GM23248 (cell line): Measurements from ENCODE around the gene ZBTB44. TPM values are rescaled to one million over a fixed set of nuclear protein-coding genes. Genes with fewer than 3 reads are reported as not detected.

ENCODE experiments used
- DNase-seq: peaks from one replicate; pipeline ENCODE4 v3.0.0-alpha.2; 2015
- H2AFZ ChIP-seq: fragments of 200-600 bp; sonication (generic); 2 replicates; pipeline ENCODE4 v1.6.1; 2016; ENCODE audit warnings: antibody characterized with exemption
- H3F3A ChIP-seq: fragments of 200-600 bp; sonication (generic); 2 replicates; pipeline ENCODE4 v1.6.1; 2016; ENCODE audit warnings: mild to moderate bottlenecking, antibody characterized with exemption, mixed run types; ENCODE audit not compliant: insufficient read depth
- H3K27ac ChIP-seq: fragments of 200-600 bp; sonication (generic); 2 replicates; pipeline ENCODE4 v1.5.1; 2016; ENCODE audit warnings: mild to moderate bottlenecking
- H3K27me3 ChIP-seq: fragments of 200-600 bp; sonication (generic); replicated peaks from 2 replicates; pipeline ENCODE4 v1.6.1; 2016; ENCODE audit warnings: mild to moderate bottlenecking; ENCODE audit not compliant: insufficient read depth
- H3K36me3 ChIP-seq: fragments of 200-600 bp; sonication (generic); 2 replicates; pipeline ENCODE4 v1.6.1; 2016; ENCODE audit warnings: low read depth, mild to moderate bottlenecking
- H3K4me1 ChIP-seq: fragments of 200-600 bp; sonication (generic); 2 replicates; pipeline ENCODE4 v1.6.1; 2016; ENCODE audit warnings: mild to moderate bottlenecking; ENCODE audit not compliant: insufficient read depth
- H3K4me2 ChIP-seq: fragments of 200-600 bp; sonication (generic); one replicate; pipeline ENCODE4 v1.6.1; 2016; ENCODE audit warnings: mild to moderate bottlenecking; ENCODE audit not compliant: unreplicated experiment
- H3K4me3 ChIP-seq: fragments of 200-600 bp; sonication (generic); 2 replicates; pipeline ENCODE4 v1.5.1; 2016; ENCODE audit warnings: mild to moderate bottlenecking
- H3K79me2 ChIP-seq: fragments of 200-600 bp; sonication (generic); 2 replicates; pipeline ENCODE4 v1.6.1; 2016; ENCODE audit warnings: mild to moderate bottlenecking; ENCODE audit not compliant: insufficient read depth
- H3K9ac ChIP-seq: fragments of 200-600 bp; sonication (generic); 2 replicates; pipeline ENCODE4 v1.6.1; 2016; ENCODE audit warnings: mild to moderate bottlenecking
- H3K9me2 ChIP-seq: fragments of 200-600 bp; sonication (generic); 2 replicates; pipeline ENCODE4 v1.6.1; 2016; ENCODE audit warnings: mixed run types, mild to moderate bottlenecking, moderate library complexity; ENCODE audit not compliant: insufficient read depth
- H3K9me3 ChIP-seq: fragments of 200-600 bp; sonication (generic); one replicate; pipeline ENCODE4 v1.6.1; 2017; ENCODE audit warnings: low read depth
- H4K20me1 ChIP-seq: fragments of 200-600 bp; sonication (generic); 2 replicates; pipeline ENCODE4 v1.6.0; 2016; ENCODE audit not compliant: insufficient read depth
- EZH2 ChIP-seq: fragments of 200-600 bp; sonication (generic); IDR thresholded peaks from 2 replicates; pipeline ENCODE4 v1.6.1; 2018; ENCODE audit warnings: antibody characterized with exemption, mild to moderate bottlenecking; ENCODE audit not compliant: insufficient read depth, poor library complexity, severe bottlenecking
- EZH2phosphoT487 ChIP-seq: fragments of 200-600 bp; sonication (generic); IDR thresholded peaks from 2 replicates; pipeline ENCODE4 v1.6.1; 2018; ENCODE audit warnings: antibody characterized with exemption, moderate library complexity, mild to moderate bottlenecking, low read depth; ENCODE audit not compliant: insufficient read depth
- WGBS, 2 experiments: methylation state at CpG; one replicate each; pipeline ENCODE4 v1.1.6; 2015 to 2017; ENCODE audit warnings: low lambda C conversion rate in 2 of 2, low coverage in 1 of 2; ENCODE audit errors: missing lambda C conversion rate in 2 of 2; 5-methylcytosine and 5-hydroxymethylcytosine counted together
- in situ Hi-C: fragments of 300-500 bp; cut with MboI; formaldehyde crosslinking; loops from 2 replicates; pipeline ENCODE4 v1.15.0; 2020
- polyA plus RNA-seq: library from polyadenylated mRNA; unstranded; fragments of >200 nt; fragmentation: Nextera tagmentation; extraction: Ambion mirVana; gene quantifications from 2 replicates; pipeline ENCODE4 v1.2.1, GENCODE V29; 2016
- total RNA-seq: library from RNA; depleted of rRNA; stranded (reverse); fragments of >200 nt; shearing (Covaris generic); gene quantifications from 2 replicates; pipeline ENCODE4 v1.2.3, GENCODE V29; 2014

Gene ZBTB44
- total and polyA plus RNA-seq, 2 experiments from 2014 or later, result 4.1 to 17.4 TPM

DNA sequence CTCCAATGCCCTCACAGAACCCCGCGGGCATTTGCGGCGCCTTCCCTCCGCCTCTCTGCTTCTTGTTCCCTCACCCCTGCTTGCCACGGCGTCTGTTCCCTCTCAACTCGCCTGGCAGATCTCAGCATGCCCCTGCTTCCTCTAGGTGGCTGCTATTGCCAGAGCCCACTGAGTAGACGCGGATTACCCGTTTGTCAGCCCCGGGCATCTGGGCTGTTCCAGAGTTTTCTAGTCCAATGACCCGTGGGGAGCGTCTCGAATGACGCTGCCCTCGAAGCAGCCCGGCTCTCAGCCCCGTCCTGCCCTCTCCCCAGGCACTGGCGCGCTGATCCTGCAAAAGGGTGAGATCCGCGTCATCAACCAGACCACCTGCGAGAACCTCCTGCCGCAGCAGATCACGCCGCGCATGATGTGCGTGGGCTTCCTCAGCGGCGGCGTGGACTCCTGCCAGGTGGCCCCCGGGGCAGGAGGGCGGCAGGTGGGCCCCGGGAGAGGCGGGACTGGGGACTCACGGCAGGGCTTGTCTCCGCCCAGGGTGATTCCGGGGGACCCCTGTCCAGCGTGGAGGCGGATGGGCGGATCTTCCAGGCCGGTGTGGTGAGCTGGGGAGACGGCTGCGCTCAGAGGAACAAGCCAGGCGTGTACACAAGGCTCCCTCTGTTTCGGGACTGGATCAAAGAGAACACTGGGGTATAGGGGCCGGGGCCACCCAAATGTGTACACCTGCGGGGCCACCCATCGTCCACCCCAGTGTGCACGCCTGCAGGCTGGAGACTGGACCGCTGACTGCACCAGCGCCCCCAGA, 105.4 kb downstream of the ZBTB44 start:
- DNase-seq, result no peak
- in situ Hi-C loops, result loop anchor here (10.0 kb wide), 1 partner anchor 655 kb away; no protein-coding TSS in a partner anchor
- Histone ChIP-seq H3K4me3 (no peak overlapping the region), H3K4me1 (no peaks in the 10 kb centered on the region), H3K27me3 (0 out of 2 replicates have a peak, but pooled peaks cover 14% of the 10 kb centered on the region), H3K36me3 (no peaks in the 10 kb centered on the region), H3K9me3 (no peaks in the 10 kb centered on the region), H3K9ac (no peak overlapping the region), H2AFZ (no peak overlapping the region), H3F3A (no peaks in the 10 kb centered on the region), H4K20me1 (no peaks in the 10 kb centered on the region), H3K4me2 (no peak overlapping the region), H3K79me2 (no peaks in the 10 kb centered on the region), H3K27ac (no peak overlapping the region), H3K9me2 (no peaks in the 10 kb centered on the region)
- WGBS, 2 experiments, result 71 to 77% methylated on average over 37 to 53 of the region's 53 CpGs
- TF ChIP-seq EZH2 (no peak), EZH2phosphoT487 (no peak)

DNA sequence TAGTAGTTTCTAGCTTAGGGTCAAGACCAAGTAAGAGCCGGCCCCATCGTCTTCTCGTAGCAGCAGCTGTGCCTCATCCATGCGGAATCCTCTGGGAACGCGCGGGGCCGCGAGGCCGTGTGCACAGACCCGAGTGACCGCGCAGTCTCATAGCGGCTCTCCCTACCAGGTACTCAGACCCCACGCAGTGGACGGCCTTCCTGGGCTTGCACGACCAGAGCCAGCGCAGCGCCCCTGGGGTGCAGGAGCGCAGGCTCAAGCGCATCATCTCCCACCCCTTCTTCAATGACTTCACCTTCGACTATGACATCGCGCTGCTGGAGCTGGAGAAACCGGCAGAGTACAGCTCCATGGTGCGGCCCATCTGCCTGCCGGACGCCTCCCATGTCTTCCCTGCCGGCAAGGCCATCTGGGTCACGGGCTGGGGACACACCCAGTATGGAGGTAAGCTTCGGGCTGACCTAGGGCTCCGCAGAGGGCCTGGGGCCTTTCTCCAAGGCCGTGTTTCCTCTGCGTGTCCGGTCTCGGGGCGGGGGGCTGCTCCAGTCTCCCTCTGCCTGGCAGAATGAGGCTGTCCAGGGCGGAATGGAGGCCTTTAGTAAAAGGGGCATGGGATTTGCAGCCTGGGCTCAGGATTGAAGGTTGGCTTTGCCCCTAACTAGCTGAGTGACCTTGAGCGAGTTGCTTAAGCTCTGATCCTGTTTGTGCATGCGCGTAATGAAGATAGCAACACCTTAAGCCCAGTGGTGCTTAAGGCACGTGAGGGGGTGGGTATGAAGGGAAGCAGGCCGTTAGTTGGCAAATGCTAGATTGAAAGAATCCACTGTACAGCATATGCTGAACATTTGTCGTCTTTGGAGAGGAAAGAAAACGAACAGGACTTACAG, 106.2 kb downstream of the ZBTB44 start:
- H3K9me2 ChIP-seq, result no peaks in the 10 kb centered on the region
- TF ChIP-seq EZH2phosphoT487, result no peak
- TF ChIP-seq EZH2, result no peak

DNA sequence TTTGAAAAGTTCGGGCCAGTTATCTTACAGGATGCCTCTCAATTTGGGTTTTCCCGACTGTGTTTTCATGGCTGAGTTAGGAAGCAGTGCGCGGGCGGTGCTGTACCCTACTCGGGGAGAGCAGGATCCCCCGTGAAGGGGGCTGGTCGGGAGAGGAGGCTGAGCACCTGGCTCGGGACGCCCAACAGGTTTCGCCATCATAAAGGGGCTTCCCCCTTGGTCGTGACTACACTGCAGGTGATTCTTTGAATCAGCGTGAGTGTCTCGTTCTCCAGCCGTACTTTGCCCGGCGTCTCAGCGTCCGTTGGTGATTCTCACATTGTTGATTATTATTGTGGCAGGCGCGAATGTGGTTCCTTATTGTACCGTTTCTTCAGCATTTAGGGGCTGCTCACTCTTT, 108.6 kb downstream of the ZBTB44 start:
- H3K4me3 ChIP-seq, result no peak overlapping the region
- H3K36me3 ChIP-seq, result no peaks in the 10 kb centered on the region
- H3K4me2 ChIP-seq, result no peak overlapping the region
- no peaks in the 10 kb centered on the region for H3K79me2 ChIP-seq
- H3K9ac ChIP-seq, result no peak overlapping the region
- peaks cover 8% of the 10 kb centered on the region; the same call in 1 of the 2 replicates for H3K27me3 ChIP-seq
- H3K9me3 ChIP-seq, result no peaks in the 10 kb centered on the region
- H3K27ac ChIP-seq, result no peak overlapping the region
- H3F3A ChIP-seq, result no peaks in the 10 kb centered on the region
- H2AFZ ChIP-seq, result no peak overlapping the region
- no peaks in the 10 kb centered on the region for H3K9me2 ChIP-seq
- in situ Hi-C loops, result loop anchor here (10.0 kb wide), 1 partner anchor 659 kb away; no protein-coding TSS in a partner anchor
- no peaks in the 10 kb centered on the region for H3K4me1 ChIP-seq
- no peak for TF ChIP-seq EZH2
- no peak for TF ChIP-seq EZH2phosphoT487
- H4K20me1 ChIP-seq, result no peaks in the 10 kb centered on the region
- WGBS, 2 experiments, result 80 to 84% methylated on average over 22 of the region's 22 CpGs
- no peak for DNase-seq

More for the DNA sequence above, 106.2 kb downstream of the ZBTB44 start:
- Histone ChIP-seq H3K4me1 (no peaks in the 10 kb centered on the region), H3K79me2 (no peaks in the 10 kb centered on the region), H4K20me1 (no peaks in the 10 kb centered on the region), H3K27ac (no peak overlapping the region), H3F3A (no peaks in the 10 kb centered on the region), H3K9ac (no peak overlapping the region), H3K27me3 (0 out of 2 replicates have a peak, but pooled peaks cover 14% of the 10 kb centered on the region), H3K4me2 (no peak overlapping the region), H3K9me3 (no peaks in the 10 kb centered on the region), H3K4me3 (no peak overlapping the region), H3K36me3 (no peaks in the 10 kb centered on the region), H2AFZ (no peak overlapping the region)
- DNase-seq, result no peak
- in situ Hi-C loops, result loop anchor here (10.0 kb wide), 1 partner anchor 656 kb away; no protein-coding TSS in a partner anchor
- 87 to 88% methylated on average over 44 to 45 of the region's 45 CpGs for WGBS, 2 experiments

GRCh38 chr11:130204703-130205095, 110.0 kb downstream of the ZBTB44 start:
- Histone ChIP-seq H4K20me1 (no peaks in the 10 kb centered on the region), H3K9me2 (no peaks in the 10 kb centered on the region), H3K4me3 (no peak overlapping the region), H3F3A (no peaks in the 10 kb centered on the region), H3K4me1 (no peaks in the 10 kb centered on the region), H3K36me3 (no peaks in the 10 kb centered on the region), H3K9me3 (no peaks in the 10 kb centered on the region), H3K27ac (no peak overlapping the region), H3K4me2 (no peak overlapping the region), H2AFZ (no peak overlapping the region), H3K79me2 (no peaks in the 10 kb centered on the region), H3K9ac (no peak overlapping the region), H3K27me3 (no peaks in the 10 kb centered on the region; the same call in 1 of the 2 replicates)
- 87 to 89% methylated on average over 11 of the region's 11 CpGs for WGBS, 2 experiments
- DNase-seq, result no peak
- TF ChIP-seq EZH2phosphoT487 (no peak), EZH2 (no peak)
- in situ Hi-C loops, result loop anchor here (10.0 kb wide), 1 partner anchor 660 kb away; no protein-coding TSS in a partner anchor
